SKM-1 treated with dmso at 0.1 percent for 144 hours (cell line): Measurements from ENCODE around the gene SLC23A3.

Source experiments
- DNase-seq: peaks from one replicate; lab custom pipeline; 2025; ENCODE audit not compliant: unreplicated experiment; lab: John Stamatoyannopoulos, UW

Gene SLC23A3, protein sequence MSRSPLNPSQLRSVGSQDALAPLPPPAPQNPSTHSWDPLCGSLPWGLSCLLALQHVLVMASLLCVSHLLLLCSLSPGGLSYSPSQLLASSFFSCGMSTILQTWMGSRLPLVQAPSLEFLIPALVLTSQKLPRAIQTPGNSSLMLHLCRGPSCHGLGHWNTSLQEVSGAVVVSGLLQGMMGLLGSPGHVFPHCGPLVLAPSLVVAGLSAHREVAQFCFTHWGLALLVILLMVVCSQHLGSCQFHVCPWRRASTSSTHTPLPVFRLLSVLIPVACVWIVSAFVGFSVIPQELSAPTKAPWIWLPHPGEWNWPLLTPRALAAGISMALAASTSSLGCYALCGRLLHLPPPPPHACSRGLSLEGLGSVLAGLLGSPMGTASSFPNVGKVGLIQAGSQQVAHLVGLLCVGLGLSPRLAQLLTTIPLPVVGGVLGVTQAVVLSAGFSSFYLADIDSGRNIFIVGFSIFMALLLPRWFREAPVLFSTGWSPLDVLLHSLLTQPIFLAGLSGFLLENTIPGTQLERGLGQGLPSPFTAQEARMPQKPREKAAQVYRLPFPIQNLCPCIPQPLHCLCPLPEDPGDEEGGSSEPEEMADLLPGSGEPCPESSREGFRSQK

DNA sequence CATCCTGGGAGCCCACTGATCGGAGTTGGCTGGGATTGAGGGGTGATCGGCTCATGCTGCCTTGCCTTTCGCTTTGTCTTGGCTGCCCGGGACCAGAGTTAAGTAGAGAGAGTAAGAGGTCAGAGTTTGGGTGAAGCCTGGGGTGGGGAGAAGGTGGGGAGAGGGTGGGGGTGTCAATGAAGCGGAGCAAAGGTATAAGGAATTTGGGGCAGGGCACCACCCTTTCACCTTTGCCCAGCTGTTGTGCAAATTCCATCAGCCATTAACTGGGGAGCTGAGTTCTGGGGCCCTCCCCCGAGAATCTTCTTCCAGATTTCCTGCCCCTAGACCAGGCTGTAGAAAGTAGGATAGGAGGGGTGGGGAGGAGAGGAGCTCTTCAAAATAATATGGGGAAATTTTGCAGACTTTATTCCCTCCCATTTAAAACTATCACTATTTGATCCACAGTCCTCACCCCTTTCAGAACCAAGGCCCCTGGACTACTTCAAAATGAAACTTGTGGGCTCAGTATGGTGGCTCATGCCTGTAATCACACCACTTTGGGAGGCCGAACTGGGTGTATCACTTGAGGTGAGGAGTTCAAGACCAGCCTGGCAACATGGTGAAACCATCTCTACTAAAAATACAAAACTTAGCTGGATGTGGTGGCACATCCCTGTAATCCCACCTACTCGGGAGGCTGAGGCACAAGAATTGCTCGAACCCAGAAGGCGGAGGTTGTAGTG is at the start of gene SLC23A3:
TSS of gene SLC23A3 (minus strand) at position 100 of the 725 bp plus-strand sequence. CDS start at position 55, 45 bp downstream.
- no peak for DNase-seq

GRCh38 chr2:219218732-219219701 is 49.2 kb upstream of the SLC23A3 start, which contains the start of gene ABCB6:
Gene ABCB6 (minus strand): TSS chr2:219218958. CDS start chr2:219218673, 285 bp downstream.
- no peak for DNase-seq

DNA sequence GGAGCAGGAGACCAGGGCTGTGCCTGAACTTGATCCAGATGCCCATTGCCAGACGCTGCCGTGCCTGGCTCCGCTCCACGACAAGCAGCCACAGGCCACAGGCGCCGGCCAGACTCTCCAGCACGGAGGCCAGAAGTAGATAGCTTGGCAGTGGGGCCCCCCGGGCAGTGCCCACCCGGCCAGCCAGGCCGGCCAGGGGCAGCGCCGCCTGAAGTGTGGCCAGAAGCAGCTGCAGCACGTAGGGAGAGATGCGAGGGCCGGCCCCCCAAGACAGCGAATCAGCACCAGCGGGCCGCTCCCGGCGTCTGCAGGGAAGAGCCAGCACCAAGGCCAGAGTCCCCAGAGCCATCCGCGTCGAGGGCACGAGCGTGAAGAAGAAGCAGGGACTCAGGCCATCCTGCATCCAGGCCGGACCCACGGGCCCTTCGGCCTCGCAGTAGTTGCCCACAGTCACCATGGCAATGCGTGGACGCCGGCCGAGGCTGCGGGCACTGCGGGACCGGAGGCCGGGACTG is 48.4 kb upstream of the SLC23A3 start:
- DNase-seq, result no peak

GRCh38 chr2:219216535-219216915 is 46.7 kb upstream of the SLC23A3 start:
- no peak for DNase-seq

- no peak for DNase-seq
Observed at GRCh38 chr2:219215871-219216534, 46.2 kb upstream of the SLC23A3 start.

DNA sequence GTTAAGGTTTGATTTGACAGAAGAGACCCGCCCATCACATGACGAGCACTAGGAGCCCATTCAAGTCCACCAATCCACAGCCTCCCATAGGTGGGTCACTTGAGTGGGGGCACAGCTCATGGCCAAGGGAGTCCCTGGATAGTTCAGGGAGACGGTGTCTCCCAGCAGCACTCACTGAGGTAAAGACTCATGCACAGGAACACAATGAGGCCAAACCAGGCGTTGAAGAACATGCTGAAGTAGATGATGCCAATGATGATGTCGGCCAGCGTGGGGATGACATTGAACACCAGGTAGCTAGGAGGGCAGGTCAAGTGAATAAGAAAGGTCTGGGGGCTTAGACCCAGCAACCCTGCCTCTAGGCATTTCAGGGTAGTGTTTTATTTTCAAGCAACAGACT is 45.0 kb upstream of the SLC23A3 start:
- DNase-seq, result no peak

DNA sequence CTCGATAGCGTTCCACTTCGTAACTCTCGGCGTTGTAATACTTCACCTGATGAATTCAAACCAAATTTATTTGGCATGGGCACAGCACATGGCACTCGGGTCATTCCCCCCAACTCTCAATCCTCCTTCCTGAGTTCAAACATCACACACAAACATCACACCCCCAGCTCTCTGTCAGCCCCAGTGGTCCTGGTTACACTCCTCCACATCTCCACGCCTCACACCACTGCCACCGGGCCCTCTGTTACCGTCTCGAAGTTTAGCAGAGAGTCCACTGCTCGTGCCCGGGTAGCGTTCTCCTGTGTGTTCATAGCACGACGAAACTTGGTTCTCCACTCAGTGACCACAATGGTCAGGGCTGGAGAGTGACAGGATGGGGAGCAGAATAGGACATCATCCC is 44.3 kb upstream of the SLC23A3 start:
- no peak for DNase-seq

DNA sequence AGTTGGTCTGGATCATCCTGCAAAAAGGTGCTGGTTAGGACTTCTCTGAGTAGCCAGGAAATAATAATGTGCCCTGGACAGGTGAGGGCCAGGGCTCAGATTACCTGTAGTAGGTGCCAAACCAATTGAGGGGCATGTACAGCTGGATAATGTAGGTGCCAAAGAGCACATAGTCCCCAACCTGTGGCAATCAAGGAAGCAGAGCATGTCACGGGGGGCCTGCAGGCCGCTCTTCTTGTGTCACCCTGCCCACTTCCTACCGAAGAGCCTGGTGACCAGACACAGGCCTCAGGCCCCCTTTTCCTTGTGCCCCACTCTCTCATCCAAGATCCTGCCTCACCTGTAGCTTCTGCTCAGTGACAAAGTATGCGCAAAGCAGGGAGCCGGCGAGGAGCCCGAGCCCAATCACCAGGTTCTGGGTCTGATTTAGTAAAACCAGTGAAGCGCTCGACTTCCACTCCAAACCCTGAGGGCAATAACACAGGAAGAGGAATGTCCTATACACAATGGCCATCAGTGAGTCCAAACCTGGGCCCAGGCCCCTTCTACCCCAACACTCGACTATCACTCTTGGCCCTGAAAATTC is 43.8 kb upstream of the SLC23A3 start:
- DNase-seq, result no peak

GRCh38 chr2:219213026-219213415 is 43.2 kb upstream of the SLC23A3 start:
- DNase-seq, result no peak

GRCh38 chr2:219210886-219211362 is 41.1 kb upstream of the SLC23A3 start:
- no peak for DNase-seq

- no peak for DNase-seq
Observed at GRCh38 chr2:219210196-219210885, 40.5 kb upstream of the SLC23A3 start.

GRCh38 chr2:219209236-219210195 is 39.7 kb upstream of the SLC23A3 start:
- no peak for DNase-seq

GRCh38 chr2:219207884-219208740 is 38.3 kb upstream of the SLC23A3 start:
- no peak for DNase-seq

DNA sequence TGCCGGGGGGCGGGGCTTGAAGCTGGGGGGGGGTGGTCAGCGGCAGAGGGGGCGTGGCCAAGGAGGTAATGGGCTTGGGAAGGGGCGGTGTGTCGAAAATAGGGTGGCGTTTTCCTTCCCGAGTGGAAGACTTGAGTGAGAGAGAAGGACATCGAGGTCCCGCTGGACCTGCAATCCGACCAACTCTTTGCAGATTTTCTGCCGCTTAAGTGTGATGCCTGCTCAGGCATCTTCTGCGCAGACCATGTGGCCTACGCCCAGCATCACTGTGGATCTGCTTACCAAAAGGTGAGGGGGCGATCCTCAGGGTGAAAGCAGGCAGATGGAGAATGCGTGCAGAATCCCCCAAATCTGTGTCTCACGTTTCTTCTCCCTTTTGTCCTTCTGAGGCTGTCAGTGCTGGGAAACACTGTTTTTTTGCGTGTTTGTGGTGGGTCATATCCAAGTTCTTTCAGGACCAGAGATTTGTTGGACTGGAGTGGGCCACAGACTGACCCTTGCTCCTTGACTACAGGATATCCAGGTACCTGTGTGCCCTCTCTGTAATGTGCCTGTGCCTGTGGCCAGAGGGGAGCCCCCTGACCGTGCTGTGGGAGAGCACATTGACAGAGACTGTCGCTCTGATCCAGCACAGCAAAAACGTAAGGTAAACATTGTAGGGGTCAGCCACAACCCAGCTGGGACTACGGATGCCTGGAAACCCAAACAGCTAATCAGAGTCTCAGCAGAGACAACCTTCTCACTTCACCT is 37.5 kb upstream of the SLC23A3 start:
- no peak for DNase-seq

- DNase-seq, result peak; percentile 88
Observed at GRCh38 chr2:219206328-219207133, 36.7 kb upstream of the SLC23A3 start, which contains the start of gene ZFAND2B. Gene ZFAND2B (plus strand): TSS chr2:219206782. CDS start chr2:219206988, 206 bp downstream.
